ENCODE data around the gene EHBP1L1.

GRCh38 chr11:65558930-65559509 lies 16.8 kb upstream of the EHBP1L1 start:
- no peak for TF ChIP-seq CTCF (IDR thresholded peaks at IDR 0.05; ENCODE audit: borderline replicate concordance, extremely low read depth, low read length, poor library complexity, severe bottlenecking)
- peak; percentile 8 for TF ChIP-seq EZH2 (IDR thresholded peaks at IDR 0.05; ENCODE audit: borderline replicate concordance, low read depth, low read length, severe bottlenecking)

Data from DND-41 (cell line).